ENCODE results near the gene TRIM69. TPM values are rescaled to one million over a fixed set of nuclear protein-coding genes. Genes with fewer than 3 reads are reported as not detected.
"Not testable (repeated sequence)": the region's sequence is repeated elsewhere in the genome, so short reads cannot be mapped to it uniquely, and the experiment has no call there.

The TRIM69 gene, protein sequence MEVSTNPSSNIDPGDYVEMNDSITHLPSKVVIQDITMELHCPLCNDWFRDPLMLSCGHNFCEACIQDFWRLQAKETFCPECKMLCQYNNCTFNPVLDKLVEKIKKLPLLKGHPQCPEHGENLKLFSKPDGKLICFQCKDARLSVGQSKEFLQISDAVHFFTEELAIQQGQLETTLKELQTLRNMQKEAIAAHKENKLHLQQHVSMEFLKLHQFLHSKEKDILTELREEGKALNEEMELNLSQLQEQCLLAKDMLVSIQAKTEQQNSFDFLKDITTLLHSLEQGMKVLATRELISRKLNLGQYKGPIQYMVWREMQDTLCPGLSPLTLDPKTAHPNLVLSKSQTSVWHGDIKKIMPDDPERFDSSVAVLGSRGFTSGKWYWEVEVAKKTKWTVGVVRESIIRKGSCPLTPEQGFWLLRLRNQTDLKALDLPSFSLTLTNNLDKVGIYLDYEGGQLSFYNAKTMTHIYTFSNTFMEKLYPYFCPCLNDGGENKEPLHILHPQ
- total RNA-seq: 10 to 100 TPM; 60.9 to 62.5 TPM

- CTCF ChIA-PET: interaction anchor here (0.8 to 14.0 kb wide), 12 partner anchors 7 to 157 kb away, joined by 3 to 168 read pairs (median 11); partner anchors contain the start of genes B2M, PATL2 and SPG11
Observed at GRCh38 chr15:44736181-44736765, at the start of gene TRIM69. TSS of gene TRIM69 (plus strand) at chr15:44736528. CDS start at chr15:44736705, 177 bp downstream.

GRCh38 chr15:44689318-44689717 is 47.0 kb upstream of the TRIM69 start:
- ChIA-PET CTCF (interaction anchor here (2.2 kb wide), 1 partner anchor 26 kb away, joined by 6 read pairs; the partner anchor contains the start of gene SPG11), POLR2A (interaction anchor here (1.0 kb wide), 1 partner anchor 12 kb away, joined by 3 read pairs; no protein-coding TSS in a partner anchor)

More at GRCh38 chr15:44736181-44736765, at the start of gene TRIM69:
- POLR2A ChIA-PET: interaction anchor here (1.2 to 14.1 kb wide), 5 partner anchors 8 to 76 kb away, joined by 6 to 429 read pairs (median 30); partner anchors contain the start of genes B2M, PATL2 and SPG11

DNA sequence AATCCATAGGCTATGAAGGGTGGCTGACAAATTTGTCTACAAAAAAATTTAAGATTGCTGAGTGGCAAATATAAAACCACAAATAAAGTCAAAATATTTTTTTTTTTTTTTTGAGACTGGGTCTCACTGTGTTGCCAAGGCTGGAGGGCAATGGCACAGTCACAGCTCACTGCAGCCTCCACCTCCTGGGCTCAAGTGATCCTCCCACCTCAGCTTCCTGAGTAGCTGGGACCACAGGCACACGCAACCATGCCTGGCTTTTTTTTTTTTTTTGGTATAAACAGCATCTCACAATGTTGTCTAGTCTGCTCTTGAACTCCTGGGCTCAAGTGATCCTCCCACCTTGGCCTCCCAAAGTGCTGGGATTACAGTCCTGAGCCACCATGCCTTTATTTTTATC is 46.1 kb upstream of the TRIM69 start:
- ChIA-PET POLR2A (interaction anchor here (0.6 to 1.0 kb wide), 2 partner anchors 13 to 22 kb away, joined by 3 to 4 read pairs; no protein-coding TSS in a partner anchor), CTCF (interaction anchor here (0.7 to 2.2 kb wide), 5 partner anchors 10 to 1271 kb away, joined by 3 to 6 read pairs (median 3); partner anchors contain the start of gene SPG11)

GRCh38 chr15:44692659-44693058 is 43.7 kb upstream of the TRIM69 start:
- ChIA-PET POLR2A (no interaction called here), CTCF (interaction anchor here (0.5 to 1.2 kb wide), 2 partner anchors 15 to 30 kb away, joined by 3 read pairs; no protein-coding TSS in a partner anchor)

- POLR2A ChIA-PET: no interaction called here
- CTCF ChIA-PET: interaction anchor here (1.3 kb wide), 1 partner anchor 14 kb away, joined by 3 read pairs; no protein-coding TSS in a partner anchor
Observed at GRCh38 chr15:44694416-44694815, 41.9 kb upstream of the TRIM69 start.

- POLR2A ChIA-PET: no interaction called here
- CTCF ChIA-PET: interaction anchor here (1.3 kb wide), 1 partner anchor 15 kb away, joined by 3 read pairs; no protein-coding TSS in a partner anchor
Observed at GRCh38 chr15:44695294-44695693, 41.0 kb upstream of the TRIM69 start.

DNA sequence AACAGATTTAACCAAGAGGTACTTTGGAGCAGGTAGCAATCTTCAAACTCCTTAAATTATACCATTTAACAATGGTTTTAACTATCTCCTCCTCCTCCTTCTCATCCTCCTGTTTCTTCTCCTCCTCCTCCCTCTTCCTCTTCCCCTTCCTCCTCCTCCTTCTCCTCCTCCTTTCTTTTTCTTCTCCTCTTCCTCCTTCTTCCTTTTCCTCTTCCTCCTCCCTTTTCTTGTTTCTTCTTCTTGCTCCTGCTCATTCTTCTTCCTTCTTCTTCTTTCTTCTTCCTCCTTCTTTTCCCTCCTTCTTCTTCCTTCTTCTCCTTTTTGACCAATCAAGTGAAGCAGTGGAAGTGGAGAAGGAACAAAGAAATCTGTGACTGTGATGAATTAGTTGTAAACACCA is 39.3 kb upstream of the TRIM69 start:
- ChIA-PET POLR2A (interaction anchor here (0.6 kb wide), 1 partner anchor 14 kb away, joined by 6 read pairs; no protein-coding TSS in a partner anchor), CTCF (interaction anchor here (0.8 kb wide), 1 partner anchor 34 kb away, joined by 3 read pairs; the partner anchor contains the start of gene SPG11)

DNA sequence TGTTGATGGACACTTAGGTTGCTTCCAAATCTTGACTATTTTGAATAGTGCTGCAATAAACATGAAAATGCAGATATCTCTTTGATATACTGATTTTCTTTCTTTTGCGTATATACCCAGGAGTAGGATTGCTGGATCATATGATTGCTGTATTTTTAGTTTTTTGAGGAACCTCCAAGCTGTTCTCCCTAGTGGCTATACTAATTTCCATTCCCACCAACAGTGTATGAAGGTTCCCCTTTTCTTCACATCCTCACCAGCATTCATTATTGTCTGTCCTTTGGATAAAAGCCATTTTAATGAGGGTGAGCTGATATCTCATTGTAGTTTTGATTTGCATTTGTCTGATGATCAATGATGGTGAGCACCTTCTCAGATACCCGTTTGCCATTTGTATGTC is 37.7 kb upstream of the TRIM69 start:
- POLR2A ChIA-PET: no interaction called here
- CTCF ChIA-PET: interaction anchor here (0.5 to 1.9 kb wide), 2 partner anchors 35 to 36 kb away, joined by 3 to 4 read pairs; partner anchors contain the start of gene SPG11

GRCh38 chr15:44700676-44701075 is 35.7 kb upstream of the TRIM69 start:
- CTCF ChIA-PET, POLR2A ChIA-PET: not testable (repeated sequence)

GRCh38 chr15:44705986-44706385 is 30.3 kb upstream of the TRIM69 start:
- ChIA-PET CTCF (interaction anchor here (1.1 to 2.6 kb wide), 3 partner anchors 23 to 122 kb away, joined by 3 to 12 read pairs (median 4); partner anchors contain the start of gene SPG11), POLR2A (no interaction called here)

- ChIA-PET POLR2A (no interaction called here), CTCF (interaction anchor here (1.2 to 2.7 kb wide), 3 partner anchors 42 to 123 kb away, joined by 3 to 12 read pairs (median 9); partner anchors contain the start of gene SPG11)
Observed at GRCh38 chr15:44706401-44706800, 29.9 kb upstream of the TRIM69 start.

GRCh38 chr15:44706946-44707636 is 29.2 kb upstream of the TRIM69 start:
- POLR2A ChIA-PET: interaction anchor here (0.8 kb wide), 1 partner anchor 22 kb away, joined by 3 read pairs; no protein-coding TSS in a partner anchor
- CTCF ChIA-PET: interaction anchor here (0.6 to 2.7 kb wide), 2 partner anchors 11 to 43 kb away, joined by 3 to 9 read pairs; partner anchors contain the start of gene SPG11

DNA sequence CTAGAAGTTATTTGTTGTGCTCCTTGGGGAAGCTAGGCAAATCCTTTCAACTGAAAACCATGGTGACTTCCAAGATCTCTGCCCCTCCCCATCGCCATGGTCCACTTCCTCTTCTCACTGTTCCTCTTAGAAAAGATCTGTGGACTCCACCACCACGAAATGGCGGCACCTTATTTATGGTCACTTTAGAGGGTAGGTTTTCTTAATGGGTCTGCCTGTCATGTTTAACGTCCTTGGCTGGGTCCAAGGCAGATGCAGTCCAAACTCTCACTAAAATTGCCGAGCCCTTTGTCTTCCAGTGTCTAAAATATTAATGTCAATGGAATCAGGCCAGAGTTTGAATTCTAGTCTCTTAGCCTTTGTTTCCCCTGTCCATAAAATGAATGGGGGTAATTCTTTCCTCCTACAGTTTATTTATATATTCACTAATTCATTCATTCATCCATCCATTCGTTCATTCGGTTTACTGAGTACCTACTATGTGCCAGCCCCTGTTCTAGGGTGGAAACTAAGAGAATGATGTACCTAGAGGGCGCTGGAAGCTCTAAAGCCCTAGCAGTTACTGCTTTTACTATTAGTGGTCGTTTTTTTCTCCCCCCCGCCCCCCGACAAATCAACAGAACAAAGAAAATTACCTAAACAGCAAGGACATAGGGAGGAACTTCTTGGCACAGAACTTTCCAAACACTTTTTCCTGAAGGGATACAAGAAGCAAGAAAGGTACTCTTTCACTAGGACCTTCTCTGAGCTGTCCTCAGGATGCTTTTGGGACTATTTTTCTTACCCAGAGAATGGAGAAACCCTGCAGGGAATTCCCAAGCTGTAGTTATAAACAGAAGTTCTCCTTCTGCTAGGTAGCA is 25.9 kb upstream of the TRIM69 start:
- ChIA-PET POLR2A (interaction anchor here (0.5 to 12.9 kb wide), 10 partner anchors 12 to 404 kb away, joined by 3 to 429 read pairs (median 8); partner anchors contain the start of genes SPG11 and TRIM69), CTCF (interaction anchor here (0.6 to 10.6 kb wide), 12 partner anchors 9 to 173 kb away, joined by 3 to 134 read pairs (median 5); partner anchors contain the start of genes EIF3J, SPG11 and TRIM69)

- CTCF ChIA-PET: interaction anchor here (0.6 to 10.6 kb wide), 13 partner anchors 8 to 174 kb away, joined by 3 to 134 read pairs (median 5); partner anchors contain the start of genes EIF3J, SPG11 and TRIM69
- POLR2A ChIA-PET: interaction anchor here (0.5 to 12.9 kb wide), 12 partner anchors 11 to 403 kb away, joined by 3 to 429 read pairs (median 5); partner anchors contain the start of genes SPG11 and TRIM69
Observed at GRCh38 chr15:44711096-44711742, 25.1 kb upstream of the TRIM69 start, which contains the start of the genes B2M and PATL2. TSS of gene B2M (plus strand) at chr15:44711517. CDS start at chr15:44711547, 30 bp downstream. TSS of gene PATL2 (minus strand) at chr15:44711323. CDS start at chr15:44676490, 34,833 bp downstream.

GRCh38 chr15:44711743-44712345 is 24.5 kb upstream of the TRIM69 start:
- ChIA-PET POLR2A (interaction anchor here (0.6 to 12.9 kb wide), 11 partner anchors 10 to 174 kb away, joined by 3 to 429 read pairs (median 5); partner anchors contain the start of genes SPG11 and TRIM69), CTCF (interaction anchor here (1.3 to 10.6 kb wide), 9 partner anchors 16 to 175 kb away, joined by 4 to 134 read pairs (median 9); partner anchors contain the start of genes EIF3J, SPG11 and TRIM69)
